Sigmoid colon (tissue), 7 donors: ENCODE results near the gene GRAMD1B. TPM values are rescaled to one million over a fixed set of nuclear protein-coding genes. Genes with fewer than 3 reads are reported as not detected.

ENCODE experiments used
- DNase-seq: peaks from one replicate; pipeline ENCODE4 v3.0.0-alpha.2; 2019
- H3K27ac ChIP-seq, 4 donors: fragments of 200-600 bp; sonication (generic); one replicate each; pipeline ENCODE4 v1.5.1; 2016 to 2019; ENCODE audit warnings: mild to moderate bottlenecking in 1 of 4
- H3K27me3 ChIP-seq, 3 donors: fragments of 200-600 bp; sonication (generic); one replicate each; pipeline ENCODE4 v1.5.1; 2019; ENCODE audit warnings: mild to moderate bottlenecking in 1 of 3
- H3K36me3 ChIP-seq, 4 donors: fragments of 200-600 bp; sonication (generic); one replicate each; pipeline ENCODE4 v1.5.1; 2016 to 2019
- H3K4me1 ChIP-seq, 4 donors: fragments of 200-600 bp; sonication (generic); one replicate each; pipeline ENCODE4 v1.5.1; 2017 to 2019
- H3K4me3 ChIP-seq, 4 donors: fragments of 200-600 bp; sonication (generic); one replicate each; pipeline ENCODE4 v1.5.1; 2017 to 2019; ENCODE audit warnings: mild to moderate bottlenecking in 2 of 4, moderate library complexity in 1 of 4
- H3K9me3 ChIP-seq, 4 donors: fragments of 200-600 bp in 3 of 4; sonication (generic) in 3 of 4; one replicate each; pipeline versions ENCODE4 v1.5.1 to v1.6.1; 2013 to 2019
- CTCF ChIP-seq, 4 experiments: fragments of 450-650 bp in 3 of 4; fragments of 200-600 bp in 1 of 4; IDR thresholded peaks; one replicate each; pipeline ENCODE4 v1.5.1; 2016 to 2019; ENCODE audit warnings: antibody characterized with exemption in 4 of 4, mild to moderate bottlenecking in 3 of 4, moderate library complexity in 2 of 4
- EP300 ChIP-seq, 4 donors: sonication (generic); formaldehyde crosslinking; IDR thresholded peaks; one replicate each; pipeline ENCODE4 v1.6.1; 2017; ENCODE audit warnings: antibody characterized with exemption in 4 of 4
- POLR2A ChIP-seq, 2 donors: fragments of 450-650 bp; IDR thresholded peaks; one replicate each; pipeline ENCODE4 v1.6.1; 2016; ENCODE audit warnings: antibody characterized with exemption in 2 of 2, mild to moderate bottlenecking in 2 of 2, moderate library complexity in 2 of 2
- POLR2AphosphoS5 ChIP-seq, 4 donors: sonication (generic); formaldehyde crosslinking; IDR thresholded peaks; one replicate each; pipeline ENCODE4 v1.6.1; 2017; ENCODE audit warnings: antibody characterized with exemption in 4 of 4
- WGBS, 2 donors: extraction: QIAGEN DNeasy Blood & Tissue Kit; methylation state at CpG; one replicate each; pipeline ENCODE4 v1.1.7; 2013; 5-methylcytosine and 5-hydroxymethylcytosine counted together
- intact Hi-C: fragments of 100-400 bp; cut with DNase I; formaldehyde crosslinking; loops from one replicate; pipeline ENCODE4 v1.15.1; 2023
- polyA plus RNA-seq, 3 donors: library from polyadenylated mRNA; stranded (reverse); fragments of 200-250 nt; gene quantifications; one replicate each; pipeline ENCODE4 v1.2.3, GENCODE V29; 2013
- total RNA-seq, 4 donors: library from RNA; depleted of rRNA; stranded (reverse); fragments of >200 nt; gene quantifications; one replicate each; pipeline ENCODE4 v1.1.0, GENCODE V29; 2016
- donor health status: healthy with polysubstance abuse.
- donor health status: Bipolar disorder and iron deficiency.
- donor health status: healthy.

Gene GRAMD1B
- 1 to 10 TPM; 2.3 to 5.0 (median 3.8) TPM for total RNA-seq
- 1 to 10 TPM; 1.8 to 4.9 (median 3.5) TPM for polyA plus RNA-seq

- Histone ChIP-seq H3K4me3 (peak within 1 kb of the TSS; percentile 27 to 63 (median 52)), H3K9me3 (no peaks in the 10 kb centered on the region), H3K36me3 (no peaks in the 10 kb centered on the region), H3K4me1 (peaks cover 0 to 25% (median 15%) of the 10 kb centered on the region in 4 donors), H3K27ac (peak within 1 kb of the TSS; percentile 26 to 67 (median 52)), H3K27me3 (peaks cover 3 to 27% (median 18%) of the 10 kb centered on the region in 3 donors)
- 1% methylated on average over 57 of the region's 57 CpGs for WGBS, 2 donors
- intact Hi-C loops = no loop called here
- no peak for TF ChIP-seq EP300 (IDR thresholded peaks at IDR 0.05)
- TF ChIP-seq POLR2A (IDR thresholded peaks at IDR 0.05) = no peak
- no peak for TF ChIP-seq CTCF (IDR thresholded peaks at IDR 0.05)
- no peak for TF ChIP-seq POLR2AphosphoS5 (IDR thresholded peaks at IDR 0.05)
- no peak for DNase-seq
Observed at GRCh38 chr11:123429913-123430720, at the start of gene GRAMD1B. Gene GRAMD1B (plus strand): TSS chr11:123430269. CDS start chr11:123430793, 524 bp downstream.

- H3K4me1 ChIP-seq = no peaks in the 10 kb centered on the region
- H3K36me3 ChIP-seq = no peaks in the 10 kb centered on the region
- intact Hi-C loops = no loop called here
- TF ChIP-seq EP300 (IDR thresholded peaks at IDR 0.05) (no peak), CTCF (IDR thresholded peaks at IDR 0.05) (no peak), POLR2A (IDR thresholded peaks at IDR 0.05) (no peak), POLR2AphosphoS5 (IDR thresholded peaks at IDR 0.05) (no peak)
- no peak for DNase-seq
- H3K27me3 ChIP-seq = no peaks in the 10 kb centered on the region
- no peak overlapping the region for H3K27ac ChIP-seq
- 93 to 95% methylated on average over 5 of the region's 5 CpGs for WGBS, 2 donors
- no peak overlapping the region for H3K4me3 ChIP-seq
- no peaks in the 10 kb centered on the region for H3K9me3 ChIP-seq
Observed at GRCh38 chr11:123381149-123381548, 48.9 kb upstream of the GRAMD1B start.

GRCh38 chr11:123381817-123382554 lies 48.1 kb upstream of the GRAMD1B start:
- Histone ChIP-seq H3K4me3 (no peak overlapping the region), H3K36me3 (no peaks in the 10 kb centered on the region), H3K27me3 (no peaks in the 10 kb centered on the region), H3K4me1 (no peaks in the 10 kb centered on the region), H3K9me3 (no peaks in the 10 kb centered on the region), H3K27ac (no peak overlapping the region)
- intact Hi-C loops = no loop called here
- TF ChIP-seq POLR2AphosphoS5 (IDR thresholded peaks at IDR 0.05) (no peak), CTCF (IDR thresholded peaks at IDR 0.05) (no peak), POLR2A (IDR thresholded peaks at IDR 0.05) (no peak), EP300 (IDR thresholded peaks at IDR 0.05) (no peak)
- DNase-seq = no peak
- 75 to 78% methylated on average over 4 of the region's 4 CpGs for WGBS, 2 donors

- no peaks in the 10 kb centered on the region for H3K27me3 ChIP-seq
- TF ChIP-seq POLR2AphosphoS5 (IDR thresholded peaks at IDR 0.05) (no peak), CTCF (IDR thresholded peaks at IDR 0.05) (no peak), EP300 (IDR thresholded peaks at IDR 0.05) (no peak), POLR2A (IDR thresholded peaks at IDR 0.05) (no peak)
- H3K27ac ChIP-seq = no peak overlapping the region
- no peak overlapping the region for H3K4me3 ChIP-seq
- H3K4me1 ChIP-seq = no peaks in the 10 kb centered on the region
- H3K9me3 ChIP-seq = no peaks in the 10 kb centered on the region
- DNase-seq = no peak
- H3K36me3 ChIP-seq = no peaks in the 10 kb centered on the region
- intact Hi-C loops = no loop called here
- 80 to 83% methylated on average over 3 of the region's 3 CpGs for WGBS, 2 donors
Observed at GRCh38 chr11:123382555-123383074, 47.5 kb upstream of the GRAMD1B start.
